Gastroesophageal sphincter (tissue), 4 donors: ENCODE results near the gene ECHS1. TPM values are rescaled to one million over a fixed set of nuclear protein-coding genes. Genes with fewer than 3 reads are reported as not detected.

Experiments used
- ATAC-seq: fragments of 150-250 bp; one replicate; pipeline ENCODE4 v1.9.1; 2016; ENCODE audit warnings: mild to moderate bottlenecking, moderate library complexity
- H3K27ac ChIP-seq, 4 donors: fragments of 200-600 bp; sonication (generic) in 3 of 4; 1 replicate in 3 of 4; 2 replicates in 1 of 4; pipeline ENCODE4 v1.5.1; 2016 to 2019
- H3K27me3 ChIP-seq: fragments of 200-600 bp; sonication (generic); one replicate; pipeline ENCODE4 v1.5.1; 2019
- H3K36me3 ChIP-seq, 2 donors: fragments of 200-600 bp; sonication (generic); one replicate each; pipeline ENCODE4 v1.5.1; 2019; ENCODE audit warnings: control low read depth in 1 of 2
- H3K4me1 ChIP-seq, 3 donors: fragments of 200-600 bp; sonication (generic); 1 replicate in 2 of 3; 2 replicates in 1 of 3; pipeline ENCODE4 v1.5.1; 2016 to 2019; ENCODE audit warnings: control low read depth in 2 of 3
- H3K4me3 ChIP-seq, 2 donors: fragments of 200-600 bp; sonication (generic); one replicate each; pipeline ENCODE4 v1.5.1; 2019; ENCODE audit warnings: mild to moderate bottlenecking in 1 of 2, moderate library complexity in 1 of 2
- H3K9me3 ChIP-seq, 3 donors: fragments of 200-600 bp; sonication (generic); one replicate each; pipeline ENCODE4 v1.5.1; 2017 to 2019; ENCODE audit warnings: control low read depth in 2 of 3
- CTCF ChIP-seq, 4 experiments: fragments of 200-600 bp in 2 of 4; fragments of 450-650 bp in 2 of 4; sonication (generic) in 1 of 4; IDR thresholded peaks; one replicate each; pipeline ENCODE4 v1.5.1; 2017 to 2019; ENCODE audit warnings: antibody characterized with exemption in 4 of 4, mild to moderate bottlenecking in 2 of 4, moderate library complexity in 2 of 4
- EP300 ChIP-seq: sonication (generic); formaldehyde crosslinking; IDR thresholded peaks from one replicate; pipeline ENCODE4 v1.6.1; 2017; ENCODE audit warnings: antibody characterized with exemption, mild to moderate bottlenecking
- POLR2A ChIP-seq, 2 donors: fragments of 450-650 bp; IDR thresholded peaks; one replicate each; pipeline ENCODE4 v1.6.1; 2017; ENCODE audit warnings: antibody characterized with exemption in 2 of 2, mild to moderate bottlenecking in 2 of 2, moderate library complexity in 1 of 2
- POLR2AphosphoS5 ChIP-seq: sonication (generic); formaldehyde crosslinking; IDR thresholded peaks from one replicate; pipeline ENCODE4 v1.6.1; 2017; ENCODE audit warnings: antibody characterized with exemption
- WGBS, 2 donors: methylation state at CpG; one replicate each; pipeline ENCODE4 v1.1.5; 2018; ENCODE audit warnings: low coverage in 1 of 2; 5-methylcytosine and 5-hydroxymethylcytosine counted together
- total RNA-seq, 4 donors: library from RNA; depleted of rRNA; stranded (reverse); fragments of >200 nt; gene quantifications; one replicate each; pipeline ENCODE4 v1.1.0, GENCODE V29; 2016

Gene ECHS1
- total RNA-seq, 4 donors from 2014 or later = 67.7 to 81.8 (median 72.4) TPM

- no peaks in the 10 kb centered on the region for H3K36me3 ChIP-seq
- ATAC-seq = no peak
These were observed 34.8 kb downstream of the ECHS1 start for GRCh38 chr10:133338080-133339071.

GRCh38 chr10:133337370-133337725, 35.8 kb downstream of the ECHS1 start:
- Histone ChIP-seq H3K27me3 (peaks cover 92% of the 10 kb centered on the region), H3K36me3 (no peaks in the 10 kb centered on the region), H3K4me3 (no peak overlapping the region), H3K9me3 (no peaks in the 10 kb centered on the region), H3K4me1 (peaks cover 0 to 26% (median 23%) of the 10 kb centered on the region in 3 donors), H3K27ac (no peak overlapping the region)
- TF ChIP-seq EP300 = no peak
- no peak for TF ChIP-seq POLR2AphosphoS5
- no peak for TF ChIP-seq CTCF (IDR thresholded peaks at IDR 0.05)
- TF ChIP-seq POLR2A (IDR thresholded peaks at IDR 0.05) = no peak
- no peak for ATAC-seq
- 86 to 88% methylated on average over 3 of the region's 3 CpGs for WGBS, 2 donors

More at GRCh38 chr10:133338080-133339071, 34.8 kb downstream of the ECHS1 start:
- peaks cover 92% of the 10 kb centered on the region for H3K27me3 ChIP-seq
- H3K4me3 ChIP-seq = no peak overlapping the region
- TF ChIP-seq POLR2A (IDR thresholded peaks at IDR 0.05) (no peak), CTCF (IDR thresholded peaks at IDR 0.05) (no peak), EP300 (no peak), POLR2AphosphoS5 (no peak)
- no peak overlapping the region for H3K27ac ChIP-seq
- no peaks in the 10 kb centered on the region for H3K9me3 ChIP-seq
- WGBS, 2 donors = 82 to 92% methylated on average over 2 to 8 of the region's 10 CpGs
- H3K4me1 ChIP-seq = peaks cover 0 to 26% (median 23%) of the 10 kb centered on the region in 3 donors

- TF ChIP-seq CTCF (IDR thresholded peaks at IDR 0.05) (no peak), POLR2AphosphoS5 (no peak), POLR2A (IDR thresholded peaks at IDR 0.05) (no peak)
- ATAC-seq = peak; percentile 25
- WGBS, 2 donors = 53 to 84% methylated on average over 3 of the region's 63 CpGs
- Histone ChIP-seq H3K9me3 (no peaks in the 10 kb centered on the region), H3K4me3 (peak within 1 kb of the TSS in 1 of 2 donors; percentile 46), H3K27ac (no peak within 1 kb of the TSS), H3K4me1 (peaks cover 0 to 26% (median 23%) of the 10 kb centered on the region in 3 donors), H3K27me3 (peaks cover 92% of the 10 kb centered on the region), H3K36me3 (no peaks in the 10 kb centered on the region)
These were observed 36.4 kb downstream of the ECHS1 start, which contains the start of gene CALY for GRCh38 chr10:133336577-133337369. Gene CALY, minus strand, starts transcription at chr10:133336896. Its CDS starts 7,907 bp downstream, at chr10:133328989.

- H3K4me1 ChIP-seq = peaks cover 0 to 26% (median 23%) of the 10 kb centered on the region in 3 donors
- H3K27me3 ChIP-seq = peaks cover 92% of the 10 kb centered on the region
- WGBS, 2 donors = no CpG with 5 or more reads among the region's 41 CpGs
- no peaks in the 10 kb centered on the region for H3K36me3 ChIP-seq
- peak overlapping the region in 1 of 2 donors; percentile 46 for H3K4me3 ChIP-seq
- TF ChIP-seq EP300 (no peak), CTCF (IDR thresholded peaks at IDR 0.05) (no peak), POLR2A (IDR thresholded peaks at IDR 0.05) (no peak), POLR2AphosphoS5 (no peak)
- ATAC-seq = no peak
- no peak overlapping the region for H3K27ac ChIP-seq
- no peaks in the 10 kb centered on the region for H3K9me3 ChIP-seq
These were observed 37.0 kb downstream of the ECHS1 start for GRCh38 chr10:133336118-133336576.
